OCI-LY7 (cell line): ENCODE results near the gene AAGAB.

ENCODE experiments used
- EZH2phosphoT487 ChIP-seq: fragments of 200-600 bp; sonication (generic); IDR thresholded peaks from 2 replicates; pipeline ENCODE4 v1.6.1; 2018; ENCODE audit warnings: low read depth, borderline replicate concordance, mild to moderate bottlenecking, mixed run types, antibody characterized with exemption, low read length, moderate library complexity, mixed read lengths
- TF ChIP-seq, protein P1 (sequence below): fragments of 200-600 bp; sonication (generic); conservative IDR thresholded peaks from 2 replicates; pipeline ENCODE4 v1.5.1; 2014; ENCODE audit warnings: mild to moderate bottlenecking, antibody characterized with exemption, low read length, moderate library complexity, mixed read lengths

- TF ChIP-seq, protein P1, sequence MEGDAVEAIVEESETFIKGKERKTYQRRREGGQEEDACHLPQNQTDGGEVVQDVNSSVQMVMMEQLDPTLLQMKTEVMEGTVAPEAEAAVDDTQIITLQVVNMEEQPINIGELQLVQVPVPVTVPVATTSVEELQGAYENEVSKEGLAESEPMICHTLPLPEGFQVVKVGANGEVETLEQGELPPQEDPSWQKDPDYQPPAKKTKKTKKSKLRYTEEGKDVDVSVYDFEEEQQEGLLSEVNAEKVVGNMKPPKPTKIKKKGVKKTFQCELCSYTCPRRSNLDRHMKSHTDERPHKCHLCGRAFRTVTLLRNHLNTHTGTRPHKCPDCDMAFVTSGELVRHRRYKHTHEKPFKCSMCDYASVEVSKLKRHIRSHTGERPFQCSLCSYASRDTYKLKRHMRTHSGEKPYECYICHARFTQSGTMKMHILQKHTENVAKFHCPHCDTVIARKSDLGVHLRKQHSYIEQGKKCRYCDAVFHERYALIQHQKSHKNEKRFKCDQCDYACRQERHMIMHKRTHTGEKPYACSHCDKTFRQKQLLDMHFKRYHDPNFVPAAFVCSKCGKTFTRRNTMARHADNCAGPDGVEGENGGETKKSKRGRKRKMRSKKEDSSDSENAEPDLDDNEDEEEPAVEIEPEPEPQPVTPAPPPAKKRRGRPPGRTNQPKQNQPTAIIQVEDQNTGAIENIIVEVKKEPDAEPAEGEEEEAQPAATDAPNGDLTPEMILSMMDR = no peak
- TF ChIP-seq EZH2phosphoT487 = no peak
These were observed 21.9 kb downstream of the AAGAB start for GRCh38 chr15:67232591-67232990.
